Cardiac muscle cell (in vitro differentiated cells and primary cell): ENCODE results near the gene SGPL1. TPM values are rescaled to one million over a fixed set of nuclear protein-coding genes. Genes with fewer than 3 reads are reported as not detected.

Source experiments
- DNase-seq, 2 donors: peaks; one replicate each; pipeline versions ENCODE4 v3.0.0 to v3.0.0-alpha.2; 2010 to 2017; ENCODE audit warnings: low read depth in 1 of 2, low spot score in 1 of 2
- H3K27ac ChIP-seq: fragments of 200-600 bp; sonication (generic); 2 replicates; pipeline ENCODE4 v1.5.1; 2016
- H3K27me3 ChIP-seq: fragments of 200-600 bp; sonication (generic); 2 replicates; pipeline ENCODE4 v1.6.0; 2016; ENCODE audit warnings: control low read depth
- H3K36me3 ChIP-seq: fragments of 200-600 bp; sonication (generic); 2 replicates; pipeline ENCODE4 v1.5.1; 2016; ENCODE audit warnings: control low read depth
- H3K4me1 ChIP-seq: fragments of 200-600 bp; sonication (generic); 2 replicates; pipeline ENCODE4 v1.8.1; 2017; ENCODE audit warnings: low read depth, mild to moderate bottlenecking, mixed run types
- H3K4me3 ChIP-seq: fragments of 200-600 bp; sonication (generic); 2 replicates; pipeline ENCODE4 v1.5.1; 2016; ENCODE audit warnings: mild to moderate bottlenecking
- H3K9me3 ChIP-seq: fragments of 200-600 bp; sonication (generic); 2 replicates; pipeline ENCODE4 v1.5.1; 2017; ENCODE audit warnings: low read depth, mild to moderate bottlenecking, control low read depth
- CTCF ChIP-seq: IDR thresholded peaks from 2 replicates; pipeline ENCODE4 v1.5.1; 2012; ENCODE audit warnings: low read depth, mild to moderate bottlenecking, low read length
- polyA plus RNA-seq: library from polyadenylated mRNA; unstranded; fragments of >200 nt; fragmentation: Nextera tagmentation; extraction: Ambion mirVana; gene quantifications from 2 replicates; pipeline ENCODE4 v1.2.1, GENCODE V29; 2016
- total RNA-seq: library from RNA; depleted of rRNA; stranded (reverse); fragments of >200 nt; gene quantifications from 2 replicates; pipeline ENCODE4 v1.2.3, GENCODE V29; 2016

Gene SGPL1
- total and polyA plus RNA-seq, 2 experiments from 2014 or later = 32.3 to 51.9 TPM

GRCh38 chr10:70772627-70773026, 43.1 kb upstream of the SGPL1 start:
- H3K4me3 ChIP-seq = no peak overlapping the region

GRCh38 chr10:70773461-70773860, 42.3 kb upstream of the SGPL1 start:
- no peak for TF ChIP-seq CTCF
- no peaks in the 10 kb centered on the region for H3K4me1 ChIP-seq
- no peak for DNase-seq
- H3K27ac ChIP-seq = no peak overlapping the region
- no peaks in the 10 kb centered on the region for H3K36me3 ChIP-seq
- H3K4me3 ChIP-seq = no peak overlapping the region
- no peaks in the 10 kb centered on the region for H3K27me3 ChIP-seq
- H3K9me3 ChIP-seq = no peaks in the 10 kb centered on the region

More at GRCh38 chr10:70772627-70773026, 43.1 kb upstream of the SGPL1 start:
- no peak for TF ChIP-seq CTCF
- Histone ChIP-seq H3K4me1 (no peaks in the 10 kb centered on the region), H3K27ac (no peak overlapping the region), H3K36me3 (no peaks in the 10 kb centered on the region), H3K9me3 (no peaks in the 10 kb centered on the region), H3K27me3 (no peaks in the 10 kb centered on the region)
- DNase-seq = no peak

- TF ChIP-seq CTCF = no peak
- no peak for DNase-seq
These were observed 41.6 kb upstream of the SGPL1 start for GRCh38 chr10:70773965-70774809.

GRCh38 chr10:70774810-70775678, 40.7 kb upstream of the SGPL1 start:
- no peaks in the 10 kb centered on the region for H3K36me3 ChIP-seq
- no peaks in the 10 kb centered on the region for H3K27me3 ChIP-seq
- no peak for TF ChIP-seq CTCF
- no peak for DNase-seq
- H3K4me3 ChIP-seq = no peak overlapping the region
- no peaks in the 10 kb centered on the region for H3K9me3 ChIP-seq
- no peaks in the 10 kb centered on the region for H3K4me1 ChIP-seq
- no peak overlapping the region for H3K27ac ChIP-seq

More at GRCh38 chr10:70773965-70774809, 41.6 kb upstream of the SGPL1 start:
- Histone ChIP-seq H3K27ac (no peak overlapping the region), H3K9me3 (no peaks in the 10 kb centered on the region), H3K4me3 (no peak overlapping the region), H3K36me3 (no peaks in the 10 kb centered on the region), H3K27me3 (no peaks in the 10 kb centered on the region), H3K4me1 (no peaks in the 10 kb centered on the region)

GRCh38 chr10:70775679-70776454, 39.9 kb upstream of the SGPL1 start:
- no peaks in the 10 kb centered on the region for H3K36me3 ChIP-seq
- H3K27ac ChIP-seq = no peak overlapping the region
- no peaks in the 10 kb centered on the region for H3K4me1 ChIP-seq
- no peak overlapping the region for H3K4me3 ChIP-seq
- TF ChIP-seq CTCF = no peak
- H3K9me3 ChIP-seq = no peaks in the 10 kb centered on the region
- no peaks in the 10 kb centered on the region for H3K27me3 ChIP-seq
- no peak for DNase-seq
